ENCODE results near the gene ITGA1.

The ITGA1 gene

DNA sequence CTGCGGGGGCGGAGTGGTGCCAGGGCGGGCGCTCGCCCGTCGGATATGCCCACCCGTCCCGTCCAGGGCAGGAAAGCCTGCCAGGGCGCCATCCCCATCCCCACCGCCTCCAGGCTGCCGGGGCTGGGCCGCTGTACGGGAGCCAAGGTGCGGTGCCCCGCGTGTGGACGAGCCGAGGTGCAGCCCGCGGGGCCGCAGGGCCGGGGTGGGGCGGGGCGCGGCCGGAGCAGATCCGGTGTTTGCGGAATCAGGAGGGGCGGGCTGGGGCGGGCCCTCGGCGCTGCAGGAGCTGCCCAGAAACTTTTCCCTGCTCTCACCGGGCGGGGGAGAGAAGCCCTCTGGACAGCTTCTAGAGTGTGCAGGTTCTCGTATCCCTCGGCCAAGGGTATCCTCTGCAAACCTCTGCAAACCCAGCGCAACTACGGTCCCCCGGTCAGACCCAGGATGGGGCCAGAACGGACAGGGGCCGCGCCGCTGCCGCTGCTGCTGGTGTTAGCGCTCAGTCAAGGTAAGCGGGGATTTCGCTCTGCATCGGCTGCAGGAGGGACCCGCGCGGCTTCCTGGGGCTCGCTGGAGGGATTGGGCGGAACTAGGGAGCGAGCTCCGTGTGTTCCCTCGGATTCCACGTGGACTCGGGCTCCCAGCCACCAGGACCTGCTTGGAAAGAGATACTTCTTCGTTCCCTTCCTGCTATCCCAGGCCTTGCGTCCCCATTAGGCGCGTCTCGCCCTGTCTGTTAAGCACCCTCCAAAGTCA lies 201.5 kb downstream of the ITGA1 start, which contains the start of gene ITGA2:
TSS of gene ITGA2 (plus strand) at position 328 of the 756 bp plus-strand sequence. CDS start at position 445, 117 bp downstream.
- TF ChIP-seq, protein P1, sequence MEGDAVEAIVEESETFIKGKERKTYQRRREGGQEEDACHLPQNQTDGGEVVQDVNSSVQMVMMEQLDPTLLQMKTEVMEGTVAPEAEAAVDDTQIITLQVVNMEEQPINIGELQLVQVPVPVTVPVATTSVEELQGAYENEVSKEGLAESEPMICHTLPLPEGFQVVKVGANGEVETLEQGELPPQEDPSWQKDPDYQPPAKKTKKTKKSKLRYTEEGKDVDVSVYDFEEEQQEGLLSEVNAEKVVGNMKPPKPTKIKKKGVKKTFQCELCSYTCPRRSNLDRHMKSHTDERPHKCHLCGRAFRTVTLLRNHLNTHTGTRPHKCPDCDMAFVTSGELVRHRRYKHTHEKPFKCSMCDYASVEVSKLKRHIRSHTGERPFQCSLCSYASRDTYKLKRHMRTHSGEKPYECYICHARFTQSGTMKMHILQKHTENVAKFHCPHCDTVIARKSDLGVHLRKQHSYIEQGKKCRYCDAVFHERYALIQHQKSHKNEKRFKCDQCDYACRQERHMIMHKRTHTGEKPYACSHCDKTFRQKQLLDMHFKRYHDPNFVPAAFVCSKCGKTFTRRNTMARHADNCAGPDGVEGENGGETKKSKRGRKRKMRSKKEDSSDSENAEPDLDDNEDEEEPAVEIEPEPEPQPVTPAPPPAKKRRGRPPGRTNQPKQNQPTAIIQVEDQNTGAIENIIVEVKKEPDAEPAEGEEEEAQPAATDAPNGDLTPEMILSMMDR (conservative IDR thresholded peaks at IDR 0.05), result no peak
- H3K27ac ChIP-seq, result peak within 1 kb of the TSS; percentile 62

DNA sequence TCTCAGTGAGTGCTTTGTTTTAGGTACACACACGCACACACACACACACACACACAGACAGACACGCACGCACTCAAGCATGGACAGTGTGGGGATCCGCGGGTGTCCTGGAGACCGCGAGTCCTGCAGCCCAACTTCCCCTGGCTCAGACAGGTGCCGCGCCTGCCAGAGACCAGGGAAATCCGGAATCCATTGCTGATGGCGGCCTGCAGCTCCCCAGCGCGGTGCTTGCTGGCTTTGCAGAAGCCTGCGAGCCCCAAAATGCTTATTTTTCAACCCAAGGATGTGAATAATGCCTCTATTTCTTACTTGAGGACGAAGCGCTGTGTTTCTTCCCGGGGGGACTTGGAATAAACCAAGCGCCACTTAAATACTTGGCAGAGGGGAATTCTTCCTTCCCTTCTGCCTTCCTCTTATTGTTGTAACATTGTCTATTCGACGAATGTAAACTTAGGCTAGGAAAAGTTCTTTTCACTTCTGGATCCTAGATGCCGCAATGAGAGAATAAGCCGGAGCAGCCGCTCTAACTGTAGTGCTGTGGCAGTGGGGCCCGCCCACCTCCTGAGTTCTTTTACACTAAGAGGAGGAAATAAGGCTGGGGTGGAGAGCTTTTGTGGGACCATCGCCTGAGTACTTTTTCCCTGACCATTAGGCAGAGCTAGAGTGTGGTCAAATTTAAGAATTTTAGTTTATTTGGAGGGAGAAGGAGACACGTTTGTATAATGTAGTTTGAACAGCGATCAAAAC lies 202.2 kb downstream of the ITGA1 start:
- TF ChIP-seq, protein P1 (conservative IDR thresholded peaks at IDR 0.05), result peak; percentile 34

DNA sequence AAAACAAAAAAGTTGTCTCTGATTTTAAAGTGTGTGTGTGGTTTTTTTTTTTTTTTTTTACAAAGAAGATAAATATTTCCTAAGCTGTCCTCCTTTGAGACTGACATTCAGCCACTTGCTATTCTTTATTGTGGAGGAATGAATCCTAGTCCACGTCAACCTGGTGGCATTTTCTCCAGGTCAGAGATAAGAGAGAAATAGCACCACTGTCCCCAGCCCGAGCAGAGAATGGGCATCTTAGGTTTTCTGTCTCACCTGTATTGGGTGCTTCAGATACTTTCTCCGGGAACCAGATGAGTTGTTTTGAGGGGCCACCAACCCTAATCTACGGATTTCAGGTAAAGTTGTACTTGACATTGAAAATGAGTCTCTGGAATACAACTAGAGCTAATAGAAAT lies 202.8 kb downstream of the ITGA1 start:
- TF ChIP-seq, protein P1 (conservative IDR thresholded peaks at IDR 0.05), result no peak
- no peak overlapping the region; the same call in 1 of the 2 replicates for H3K27ac ChIP-seq

More for the DNA sequence above, 202.2 kb downstream of the ITGA1 start:
- peak overlapping the region; percentile 62 for H3K27ac ChIP-seq

DNA sequence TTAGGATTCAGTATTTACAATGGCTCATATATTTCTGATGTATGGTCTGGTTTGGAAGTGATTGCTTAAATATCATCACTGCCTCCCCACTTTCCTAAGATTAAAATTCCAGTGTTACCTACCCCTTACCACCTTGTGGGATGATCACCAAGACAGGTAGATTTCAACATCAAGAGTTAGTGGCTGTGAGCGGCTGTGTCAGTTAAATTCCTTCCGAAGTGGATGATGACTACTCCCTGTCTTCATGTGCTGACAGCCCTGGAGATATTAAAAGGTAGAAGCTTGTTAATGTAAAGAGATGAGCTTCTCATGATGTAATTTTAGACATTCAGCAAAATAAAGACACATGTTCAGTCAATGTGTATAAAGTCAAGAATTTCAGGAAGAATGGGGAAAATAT lies 205.7 kb downstream of the ITGA1 start:
- H3K27ac ChIP-seq, result no peak overlapping the region
- TF ChIP-seq, protein P1 (conservative IDR thresholded peaks at IDR 0.05), result no peak

DNA sequence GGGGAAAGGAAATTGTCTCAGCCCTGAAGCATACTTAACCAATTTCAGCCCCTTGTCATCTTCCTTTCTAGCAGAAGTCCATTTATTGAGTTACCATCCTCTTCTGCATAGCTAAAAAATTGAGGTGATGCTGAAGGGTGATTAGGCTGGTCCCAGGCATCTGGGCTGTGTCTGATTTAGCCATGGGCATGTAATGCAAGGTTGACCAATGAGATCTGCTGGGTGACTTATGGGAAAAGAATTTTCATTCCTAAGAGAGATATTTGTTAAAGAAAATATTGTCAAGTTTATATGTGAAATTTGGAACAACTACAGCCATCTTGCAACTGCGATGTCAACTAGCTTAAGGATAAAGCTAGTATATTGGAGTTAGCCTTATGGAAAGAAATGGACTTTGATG lies 206.6 kb downstream of the ITGA1 start:
- no peak overlapping the region for H3K27ac ChIP-seq
- TF ChIP-seq, protein P1 (conservative IDR thresholded peaks at IDR 0.05), result no peak

DNA sequence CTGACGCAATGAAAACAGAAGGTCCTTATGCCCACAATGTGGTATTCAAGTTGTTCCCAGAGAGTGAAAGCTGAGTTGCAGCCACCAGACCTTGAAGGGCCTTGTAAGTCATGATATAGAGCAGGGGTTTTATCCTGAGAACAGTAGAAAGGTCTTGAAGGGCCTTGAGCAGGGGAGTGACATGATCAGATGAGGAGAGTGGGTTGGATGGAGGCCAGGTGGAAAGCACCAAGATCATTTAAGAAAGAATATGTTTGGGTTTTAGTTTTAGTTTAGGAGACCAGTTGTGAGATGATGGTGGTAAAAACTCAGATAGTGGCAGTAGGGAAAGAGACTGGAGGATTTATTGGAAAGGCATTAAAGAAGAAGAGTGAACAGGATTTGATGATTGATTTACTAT lies 207.4 kb downstream of the ITGA1 start:
- TF ChIP-seq, protein P1 (conservative IDR thresholded peaks at IDR 0.05), result no peak

DNA sequence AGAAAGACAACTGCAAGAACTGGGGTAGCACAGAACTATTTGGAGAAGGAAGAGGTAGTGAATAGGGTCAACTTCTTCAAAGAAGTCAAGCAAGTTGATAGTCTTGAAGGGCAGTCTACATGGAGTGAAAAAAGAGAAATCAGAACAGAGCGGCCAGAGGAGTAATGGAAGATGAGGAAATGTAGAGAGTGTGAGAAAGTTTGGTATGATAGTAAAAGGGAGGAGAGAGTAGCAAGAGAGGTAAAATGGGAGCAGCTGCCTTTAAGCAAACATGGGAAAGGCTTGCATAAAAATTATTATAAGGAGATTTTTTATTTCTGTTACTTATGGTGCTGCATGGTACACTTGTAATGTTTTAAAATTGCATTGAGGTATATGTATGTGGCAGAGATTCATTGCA lies 208.2 kb downstream of the ITGA1 start:
- TF ChIP-seq, protein P1 (conservative IDR thresholded peaks at IDR 0.05), result no peak
- H3K27ac ChIP-seq, result no peak overlapping the region

More for the DNA sequence above, 207.4 kb downstream of the ITGA1 start:
- no peak overlapping the region for H3K27ac ChIP-seq
